ENCODE results near the gene FLCN.
A peak's percentile ranks its signal among the peaks of the same experiment; 100 is the strongest.
"Not testable (repeated sequence)": the region's sequence is repeated elsewhere in the genome, so short reads cannot be mapped to it uniquely, and the experiment has no call there.

The FLCN gene

GRCh38 chr17:17200831-17201230 lies 36.1 kb downstream of the FLCN start:
- H2AFZ ChIP-seq (ENCODE audit: low read depth, low read length), result peak overlapping the region; percentile 57
- H3K27me3 ChIP-seq (ENCODE audit: insufficient read depth, low read length), result no peaks in the 10 kb centered on the region
- H3K4me1 ChIP-seq (ENCODE audit: insufficient read depth, low read length), result peaks cover 13% of the 10 kb centered on the region
- no peaks in the 10 kb centered on the region for H3K36me3 ChIP-seq (ENCODE audit: insufficient read depth, low read length)
- H3K9me3 ChIP-seq (ENCODE audit: low read length), result no peaks in the 10 kb centered on the region
- no peak overlapping the region for H3K4me3 ChIP-seq (ENCODE audit: low read length)

GRCh38 chr17:17200311-17200710 lies 36.7 kb downstream of the FLCN start:
- H3K27me3 ChIP-seq (ENCODE audit: insufficient read depth, low read length), result no peaks in the 10 kb centered on the region
- no peak overlapping the region for H3K4me3 ChIP-seq (ENCODE audit: low read length)

GRCh38 chr17:17198281-17198680 lies 38.7 kb downstream of the FLCN start:
- no peaks in the 10 kb centered on the region for H3K9me3 ChIP-seq (ENCODE audit: low read length)
- no peaks in the 10 kb centered on the region for H3K36me3 ChIP-seq (ENCODE audit: insufficient read depth, low read length)
- H3K4me3 ChIP-seq (ENCODE audit: low read length), result no peak overlapping the region
- no peak overlapping the region for H2AFZ ChIP-seq (ENCODE audit: low read depth, low read length)
- H3K27me3 ChIP-seq (ENCODE audit: insufficient read depth, low read length), result no peaks in the 10 kb centered on the region
- H3K4me1 ChIP-seq (ENCODE audit: insufficient read depth, low read length), result peaks cover 13% of the 10 kb centered on the region

More at GRCh38 chr17:17200311-17200710, 36.7 kb downstream of the FLCN start:
- Histone ChIP-seq H3K4me1 (ENCODE audit: insufficient read depth, low read length) (peaks cover 13% of the 10 kb centered on the region), H3K9me3 (ENCODE audit: low read length) (no peaks in the 10 kb centered on the region), H3K36me3 (ENCODE audit: insufficient read depth, low read length) (no peaks in the 10 kb centered on the region), H2AFZ (ENCODE audit: low read depth, low read length) (peak overlapping the region; percentile 57)

GRCh38 chr17:17196776-17197175 lies 40.2 kb downstream of the FLCN start:
- no peaks in the 10 kb centered on the region for H3K36me3 ChIP-seq (ENCODE audit: insufficient read depth, low read length)
- H2AFZ ChIP-seq (ENCODE audit: low read depth, low read length), result no peak overlapping the region
- peaks cover 21% of the 10 kb centered on the region for H3K4me1 ChIP-seq (ENCODE audit: insufficient read depth, low read length)
- no peaks in the 10 kb centered on the region for H3K27me3 ChIP-seq (ENCODE audit: insufficient read depth, low read length)
- no peak overlapping the region for H3K4me3 ChIP-seq (ENCODE audit: low read length)
- H3K9me3 ChIP-seq (ENCODE audit: low read length), result no peaks in the 10 kb centered on the region

GRCh38 chr17:17195466-17195865 lies 41.5 kb downstream of the FLCN start:
- not testable (repeated sequence) for H3K9me3 ChIP-seq (ENCODE audit: low read length); H3K36me3 ChIP-seq (ENCODE audit: insufficient read depth, low read length); H3K4me3 ChIP-seq (ENCODE audit: low read length); H3K27me3 ChIP-seq (ENCODE audit: insufficient read depth, low read length); H2AFZ ChIP-seq (ENCODE audit: low read depth, low read length)
- H3K4me1 ChIP-seq (ENCODE audit: insufficient read depth, low read length), result peaks cover 21% of the 10 kb centered on the region

- H3K4me1 ChIP-seq (ENCODE audit: insufficient read depth, low read length), result peaks cover 14% of the 10 kb centered on the region
- H3K9me3 ChIP-seq (ENCODE audit: low read length), result no peaks in the 10 kb centered on the region
- peaks cover 10% of the 10 kb centered on the region for H3K36me3 ChIP-seq (ENCODE audit: insufficient read depth, low read length)
- no peak overlapping the region for H2AFZ ChIP-seq (ENCODE audit: low read depth, low read length)
- no peaks in the 10 kb centered on the region for H3K27me3 ChIP-seq (ENCODE audit: insufficient read depth, low read length)
- no peak overlapping the region for H3K4me3 ChIP-seq (ENCODE audit: low read length)
Measured at GRCh38 chr17:17191961-17192381, 45.0 kb downstream of the FLCN start.

- H3K36me3 ChIP-seq (ENCODE audit: insufficient read depth, low read length), result peaks cover 14% of the 10 kb centered on the region
- H3K9me3 ChIP-seq (ENCODE audit: low read length), result no peaks in the 10 kb centered on the region
- no peaks in the 10 kb centered on the region for H3K27me3 ChIP-seq (ENCODE audit: insufficient read depth, low read length)
- H3K4me3 ChIP-seq (ENCODE audit: low read length), result no peak overlapping the region
- no peak overlapping the region for H2AFZ ChIP-seq (ENCODE audit: low read depth, low read length)
- peaks cover 14% of the 10 kb centered on the region for H3K4me1 ChIP-seq (ENCODE audit: insufficient read depth, low read length)
Measured at GRCh38 chr17:17191346-17191792, 45.6 kb downstream of the FLCN start.

- Histone ChIP-seq H2AFZ (ENCODE audit: low read depth, low read length) (no peak overlapping the region), H3K4me1 (ENCODE audit: insufficient read depth, low read length) (peaks cover 14% of the 10 kb centered on the region), H3K9me3 (ENCODE audit: low read length) (no peaks in the 10 kb centered on the region)
Measured at GRCh38 chr17:17190188-17190587, 46.8 kb downstream of the FLCN start.

GRCh38 chr17:17189559-17189958 lies 47.4 kb downstream of the FLCN start:
- H3K9me3 ChIP-seq (ENCODE audit: low read length), result no peaks in the 10 kb centered on the region
- H3K36me3 ChIP-seq (ENCODE audit: insufficient read depth, low read length), result peaks cover 22% of the 10 kb centered on the region
- no peak overlapping the region for H2AFZ ChIP-seq (ENCODE audit: low read depth, low read length)
- no peak overlapping the region for H3K4me3 ChIP-seq (ENCODE audit: low read length)
- peaks cover 14% of the 10 kb centered on the region for H3K4me1 ChIP-seq (ENCODE audit: insufficient read depth, low read length)
- no peaks in the 10 kb centered on the region for H3K27me3 ChIP-seq (ENCODE audit: insufficient read depth, low read length)

More at GRCh38 chr17:17190188-17190587, 46.8 kb downstream of the FLCN start:
- Histone ChIP-seq H3K36me3 (ENCODE audit: insufficient read depth, low read length) (peaks cover 20% of the 10 kb centered on the region), H3K4me3 (ENCODE audit: low read length) (no peak overlapping the region), H3K27me3 (ENCODE audit: insufficient read depth, low read length) (no peaks in the 10 kb centered on the region)

GRCh38 chr17:17188586-17188985 lies 48.4 kb downstream of the FLCN start:
- Histone ChIP-seq H3K27me3 (ENCODE audit: insufficient read depth, low read length) (no peaks in the 10 kb centered on the region), H3K36me3 (ENCODE audit: insufficient read depth, low read length) (peaks cover 32% of the 10 kb centered on the region), H3K4me1 (ENCODE audit: insufficient read depth, low read length) (peaks cover 14% of the 10 kb centered on the region), H3K4me3 (ENCODE audit: low read length) (no peak overlapping the region), H2AFZ (ENCODE audit: low read depth, low read length) (no peak overlapping the region), H3K9me3 (ENCODE audit: low read length) (no peaks in the 10 kb centered on the region)

- Histone ChIP-seq H2AFZ (ENCODE audit: low read depth, low read length) (no peak overlapping the region), H3K9me3 (ENCODE audit: low read length) (no peaks in the 10 kb centered on the region), H3K4me3 (ENCODE audit: low read length) (no peak overlapping the region), H3K27me3 (ENCODE audit: insufficient read depth, low read length) (no peaks in the 10 kb centered on the region), H3K36me3 (ENCODE audit: insufficient read depth, low read length) (peaks cover 48% of the 10 kb centered on the region), H3K4me1 (ENCODE audit: insufficient read depth, low read length) (peaks cover 7% of the 10 kb centered on the region)
Measured at GRCh38 chr17:17186551-17187505, 50.1 kb downstream of the FLCN start.

- H3K4me1 ChIP-seq (ENCODE audit: insufficient read depth, low read length), result no peaks in the 10 kb centered on the region
- H2AFZ ChIP-seq (ENCODE audit: low read depth, low read length), result no peak overlapping the region
- H3K36me3 ChIP-seq (ENCODE audit: insufficient read depth, low read length), result peaks cover 56% of the 10 kb centered on the region
- no peak overlapping the region for H3K4me3 ChIP-seq (ENCODE audit: low read length)
- no peaks in the 10 kb centered on the region for H3K9me3 ChIP-seq (ENCODE audit: low read length)
- no peaks in the 10 kb centered on the region for H3K27me3 ChIP-seq (ENCODE audit: insufficient read depth, low read length)
Measured at GRCh38 chr17:17186051-17186450, 50.9 kb downstream of the FLCN start.

GRCh38 chr17:17184985-17185757 lies 51.8 kb downstream of the FLCN start:
- not testable (repeated sequence) for H3K4me1 ChIP-seq (ENCODE audit: insufficient read depth, low read length); H3K9me3 ChIP-seq (ENCODE audit: low read length); H2AFZ ChIP-seq (ENCODE audit: low read depth, low read length); H3K27me3 ChIP-seq (ENCODE audit: insufficient read depth, low read length); H3K4me3 ChIP-seq (ENCODE audit: low read length)
- peaks cover 64% of the 10 kb centered on the region for H3K36me3 ChIP-seq (ENCODE audit: insufficient read depth, low read length)

Measured in neuron (in vitro differentiated cells).